Amniotic epithelial cell (primary cell): ENCODE results near the gene CENPT.
"Not testable (repeated sequence)": the region's sequence is repeated elsewhere in the genome, so short reads cannot be mapped to it uniquely, and the experiment has no call there.

Experiments
- DNase-seq: peaks from one replicate; pipeline ENCODE4 v3.0.0-alpha.2; 2010; ENCODE audit warnings: low read depth

Gene CENPT

DNA sequence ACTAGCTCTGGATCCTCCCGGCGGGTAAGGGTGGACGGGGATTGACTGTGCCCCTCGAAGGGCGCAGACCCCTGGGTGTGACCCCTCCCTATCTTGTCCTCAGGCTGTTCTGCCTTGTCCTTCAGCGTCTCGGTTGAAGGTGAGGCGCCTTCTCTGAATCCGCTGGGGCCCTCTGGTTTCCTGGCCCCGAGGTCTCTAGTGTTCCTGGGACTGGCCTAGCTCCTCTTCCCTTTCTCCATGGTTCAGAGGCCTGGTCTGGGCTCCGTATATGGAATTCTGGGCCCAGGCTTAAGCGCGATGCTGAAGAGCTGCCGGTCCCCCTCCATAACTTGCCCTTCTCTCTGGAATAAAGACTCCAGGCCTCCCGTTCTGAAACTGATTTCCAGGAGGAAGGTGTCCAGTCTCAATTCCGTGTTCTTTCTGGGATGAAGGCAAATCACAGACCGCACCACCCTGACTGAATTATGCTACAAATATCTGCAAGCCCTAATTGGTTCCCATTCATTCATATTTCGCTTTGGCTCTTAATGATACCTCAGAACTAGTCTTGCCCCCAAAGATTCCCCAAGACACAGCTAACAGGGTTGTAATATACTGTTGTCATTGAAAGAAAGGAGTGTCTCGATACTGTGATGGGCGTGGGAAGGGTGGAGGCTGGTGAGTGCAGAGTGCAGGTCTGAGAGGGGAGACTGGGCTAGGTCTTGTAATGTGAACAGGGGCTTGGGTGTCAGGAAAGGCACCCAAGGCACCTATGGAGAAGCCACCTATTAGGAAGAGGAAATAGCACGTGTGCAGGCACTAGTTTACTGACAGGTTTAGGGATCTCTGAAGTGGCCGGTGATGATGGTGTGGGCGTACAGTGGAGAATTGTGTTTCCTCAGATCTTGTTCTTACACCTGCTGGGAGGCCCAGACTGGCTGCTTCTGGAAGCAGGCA is 26.2 kb upstream of the CENPT start:
- DNase-seq: no peak

DNA sequence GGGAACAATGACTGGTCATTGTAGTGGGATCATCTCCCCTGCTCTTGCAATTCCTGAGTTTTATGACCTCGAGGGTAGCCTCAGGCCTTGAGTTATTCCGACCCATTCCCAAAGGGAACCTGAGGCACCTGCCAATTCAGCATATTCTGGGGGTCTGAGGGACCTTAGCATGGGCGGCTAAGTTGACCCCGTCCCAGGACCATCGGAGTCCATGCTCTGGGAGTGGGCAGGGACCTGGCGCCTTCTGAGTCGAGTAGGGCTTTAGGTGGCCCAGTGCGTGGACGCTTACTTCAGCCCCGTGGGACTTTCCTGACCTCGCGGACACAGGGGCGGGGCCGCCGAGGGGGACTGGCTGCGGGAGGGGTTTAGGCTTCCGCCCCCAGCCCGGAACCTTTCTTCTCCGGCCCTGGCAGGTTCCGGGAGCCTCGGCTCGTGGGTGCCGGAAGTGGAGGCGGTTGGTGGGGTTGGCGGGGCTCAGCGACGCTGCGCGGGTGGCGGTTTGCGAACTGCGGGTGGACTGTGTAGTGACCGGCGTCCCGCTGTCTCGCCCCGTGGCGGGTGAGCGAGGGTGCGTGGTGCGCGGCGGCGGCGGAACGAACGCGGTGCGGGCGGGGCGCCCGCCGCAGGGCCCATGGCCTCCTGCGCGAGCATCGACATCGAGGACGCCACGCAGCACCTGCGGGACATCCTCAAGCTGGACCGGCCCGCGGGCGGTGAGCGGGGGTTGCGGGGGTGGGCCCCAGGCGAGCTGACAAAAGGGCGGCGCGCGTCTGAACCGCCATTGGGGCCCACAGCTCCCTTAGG is 25.3 kb upstream of the CENPT start, which contains the start of gene EDC4:
TSS of gene EDC4 (plus strand) at position 422 of the 804 bp plus-strand sequence. CDS start at position 632, 210 bp downstream.
- peak; percentile 71 for DNase-seq

DNA sequence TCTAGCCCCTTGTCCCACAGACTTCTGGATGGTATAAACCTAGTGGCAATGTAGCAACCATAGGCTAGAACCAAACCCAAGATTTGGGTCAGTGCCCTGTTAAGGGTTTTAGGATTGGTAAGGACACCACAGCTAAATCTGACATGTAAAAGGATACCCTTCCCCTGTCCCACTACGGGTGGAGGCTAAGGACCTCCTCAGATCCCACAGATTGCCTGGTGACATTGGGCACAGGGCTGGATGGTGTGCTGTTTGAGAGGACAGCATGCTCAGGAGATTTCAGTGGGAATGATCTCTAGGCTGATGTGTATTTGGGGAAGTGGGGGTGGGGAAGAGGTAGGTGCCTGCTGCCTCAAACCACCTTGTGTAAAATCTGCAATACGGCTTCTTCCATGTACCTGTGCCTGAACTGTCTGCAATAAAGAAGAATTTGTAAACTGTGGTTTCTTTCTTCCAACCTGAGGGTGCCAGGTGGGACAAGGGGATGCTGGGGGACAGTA is 24.7 kb upstream of the CENPT start:
- DNase-seq: no peak

DNA sequence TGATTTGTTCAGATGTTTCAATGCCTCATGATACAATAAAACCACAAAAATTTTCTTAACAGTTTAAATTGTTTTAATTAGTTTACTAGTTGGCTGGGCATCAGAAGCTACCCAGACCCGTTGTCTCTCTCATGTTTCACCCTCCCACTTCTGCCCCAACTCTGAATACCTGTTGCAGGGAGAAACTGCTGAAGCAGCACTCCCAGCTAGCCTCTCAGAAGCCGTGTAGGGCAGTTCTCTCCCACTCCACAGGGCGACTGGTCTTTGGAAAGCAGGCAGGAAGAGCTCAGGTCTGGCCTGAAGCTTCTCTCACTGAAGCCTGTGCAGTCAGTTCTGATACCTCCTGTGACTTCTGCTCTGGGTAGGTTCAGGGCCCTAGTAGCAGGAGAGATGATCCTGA is 23.8 kb upstream of the CENPT start:
- DNase-seq: no peak

DNA sequence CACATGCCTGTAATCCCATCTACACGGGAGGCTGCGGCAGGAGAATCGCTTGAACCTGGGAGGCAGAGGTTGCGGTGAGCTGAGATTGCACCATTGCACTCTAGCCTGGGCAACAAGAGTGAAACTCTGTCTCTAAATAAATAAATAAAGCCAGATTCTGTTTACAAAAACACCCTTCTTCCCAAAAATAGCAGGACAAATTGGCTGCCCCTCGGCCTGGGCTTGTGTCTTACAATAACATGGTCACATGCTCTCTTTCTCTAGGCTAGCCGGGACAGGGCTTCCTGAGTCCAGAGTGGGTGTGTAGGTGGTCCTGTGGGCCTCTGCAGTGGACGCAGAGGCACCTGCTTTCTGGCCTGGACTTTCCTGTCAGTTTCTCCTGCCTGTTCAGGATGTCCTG is 22.2 kb upstream of the CENPT start:
- DNase-seq: no peak

DNA sequence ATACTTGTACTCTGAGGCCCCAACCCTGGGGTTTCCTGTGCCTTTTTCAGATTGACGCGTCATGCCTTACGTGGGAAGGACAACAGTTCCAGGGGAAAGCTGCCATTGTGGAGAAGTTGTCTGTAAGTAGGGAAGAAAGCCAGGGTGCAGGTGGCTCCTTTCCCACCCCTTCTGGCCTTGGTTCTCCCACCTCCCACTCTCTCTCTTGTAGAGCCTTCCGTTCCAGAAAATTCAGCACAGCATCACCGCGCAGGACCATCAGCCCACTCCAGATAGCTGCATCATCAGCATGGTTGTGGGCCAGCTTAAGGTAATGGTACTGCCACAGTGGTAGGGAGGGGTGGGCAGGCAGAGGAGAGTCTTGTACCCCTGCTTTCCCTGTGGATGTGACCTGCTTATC is 20.8 kb upstream of the CENPT start:
- DNase-seq: no peak

DNA sequence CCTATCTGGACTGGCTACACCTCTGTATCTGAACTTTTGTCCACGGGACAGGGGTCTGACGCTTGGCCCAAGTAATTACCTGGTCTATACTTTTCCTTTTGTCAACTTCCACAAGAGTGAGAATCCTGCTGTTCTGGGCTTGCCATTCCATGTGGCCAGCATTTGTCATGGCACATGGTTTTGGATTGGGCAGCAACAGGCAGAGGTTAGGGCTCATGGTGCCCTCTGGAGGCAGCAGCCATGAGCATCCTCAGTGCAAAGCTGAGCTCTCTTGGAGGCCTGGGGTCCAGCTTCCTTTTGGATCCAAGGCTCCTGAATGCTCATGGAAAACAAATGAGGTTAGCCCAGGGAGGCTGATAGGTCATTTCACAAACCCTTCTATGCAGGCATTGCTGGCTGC is 17.8 kb upstream of the CENPT start:
- DNase-seq: peak; percentile 56

DNA sequence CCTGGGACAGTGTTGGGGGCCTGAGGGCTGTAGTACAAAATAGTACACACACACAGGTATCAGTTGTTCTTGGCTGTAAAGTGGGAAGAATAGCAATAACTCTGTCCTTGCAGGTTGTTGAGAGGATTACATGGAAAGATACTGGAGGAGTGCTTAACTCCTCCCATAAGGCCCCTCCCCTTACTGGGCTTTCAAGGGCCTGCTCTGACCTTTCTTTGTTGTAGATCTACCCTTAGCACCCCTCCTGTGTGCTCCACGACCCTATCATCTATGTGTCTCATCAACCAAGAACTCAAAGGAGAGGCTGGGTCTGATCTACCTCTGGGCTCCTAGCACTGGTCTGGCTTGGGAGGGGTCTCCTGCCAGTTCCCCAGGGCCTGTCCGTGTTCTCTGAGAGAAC is 17.1 kb upstream of the CENPT start:
- no peak for DNase-seq

DNA sequence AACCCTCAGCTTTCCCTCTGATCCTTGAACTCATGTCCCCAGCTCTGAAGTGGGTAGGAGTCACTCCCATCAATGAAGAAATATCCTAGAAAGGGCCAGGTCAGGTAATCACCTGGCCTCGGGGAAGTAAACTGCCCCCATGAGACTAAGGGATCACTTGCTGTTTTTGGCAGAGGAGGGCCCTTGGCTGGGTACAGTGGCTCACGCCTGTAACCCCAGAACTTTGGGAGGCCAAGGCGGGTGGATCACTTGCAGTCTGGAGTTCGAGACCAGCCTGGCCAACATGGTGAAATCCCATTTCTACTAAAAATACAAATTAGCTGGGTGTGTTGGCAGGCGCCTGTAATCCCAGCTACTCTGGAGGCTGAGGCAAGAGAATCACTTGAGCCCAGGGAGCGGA is 16.6 kb upstream of the CENPT start:
- not testable (repeated sequence) for DNase-seq

DNA sequence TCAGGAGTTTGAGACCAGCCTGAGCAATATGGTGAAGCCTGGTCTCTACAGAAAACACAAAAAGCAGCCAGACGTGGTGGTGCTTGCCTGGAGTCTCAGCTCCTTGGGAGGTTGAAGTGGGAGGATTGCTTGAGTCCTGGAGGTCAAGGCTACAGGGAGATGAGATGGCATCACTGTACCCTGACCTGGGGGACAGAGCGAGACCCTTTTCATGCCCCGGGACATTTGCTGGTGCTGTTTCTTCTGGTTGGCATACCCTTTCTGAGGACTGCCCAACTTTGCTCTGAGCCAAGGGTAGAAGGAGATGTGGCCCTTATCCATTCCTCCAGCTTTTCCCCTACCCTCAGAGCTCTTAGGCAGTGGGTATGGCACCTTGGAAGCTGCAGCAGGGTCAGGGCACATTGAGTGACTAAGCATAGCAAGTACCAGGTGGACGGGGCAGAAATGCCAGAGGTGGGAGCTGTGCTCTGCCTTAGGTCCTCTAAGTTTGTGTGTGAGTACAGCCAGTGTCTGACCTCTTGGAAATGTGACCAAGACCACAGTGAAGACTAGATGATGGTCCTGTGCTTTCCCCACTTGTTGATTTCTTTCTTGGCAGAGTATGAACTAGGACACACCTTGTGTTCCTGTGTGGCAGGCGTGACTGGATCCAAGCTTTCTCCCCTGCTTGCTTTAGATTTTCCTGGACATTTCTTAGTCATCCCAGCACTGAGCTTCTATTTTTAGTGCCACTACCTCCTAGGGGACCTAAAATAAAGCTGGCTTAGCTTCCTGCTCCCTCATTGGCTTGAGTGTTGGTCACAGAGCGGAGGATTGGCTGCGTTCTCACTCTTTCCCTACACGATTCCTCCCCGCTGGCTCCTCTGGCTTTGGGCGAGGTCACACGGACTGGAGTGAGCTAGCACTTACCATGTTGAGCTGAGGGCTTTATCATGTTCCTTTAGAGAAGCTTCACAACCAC is 15.4 kb upstream of the CENPT start:
- DNase-seq: peak; percentile 30

DNA sequence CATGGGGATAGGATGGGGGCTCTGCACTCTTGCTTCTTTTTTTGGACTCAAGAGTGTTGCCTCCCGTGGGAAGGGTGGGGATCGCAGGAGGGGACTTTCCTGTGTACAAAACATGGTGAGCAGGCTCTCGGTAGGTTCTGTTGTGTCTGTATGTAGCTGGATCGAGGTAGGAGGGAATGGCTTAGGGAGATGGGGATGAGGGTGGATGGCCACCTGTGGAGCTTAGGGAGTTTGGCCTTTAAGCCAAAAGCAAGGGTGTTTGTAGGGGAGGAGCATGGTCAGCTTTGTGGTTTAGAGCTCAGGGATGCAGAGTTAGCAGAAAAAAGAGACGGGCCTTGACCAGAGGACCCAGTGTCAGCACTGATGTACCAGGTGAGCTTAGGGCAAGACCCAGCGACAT is 14.4 kb upstream of the CENPT start:
- DNase-seq: no peak

DNA sequence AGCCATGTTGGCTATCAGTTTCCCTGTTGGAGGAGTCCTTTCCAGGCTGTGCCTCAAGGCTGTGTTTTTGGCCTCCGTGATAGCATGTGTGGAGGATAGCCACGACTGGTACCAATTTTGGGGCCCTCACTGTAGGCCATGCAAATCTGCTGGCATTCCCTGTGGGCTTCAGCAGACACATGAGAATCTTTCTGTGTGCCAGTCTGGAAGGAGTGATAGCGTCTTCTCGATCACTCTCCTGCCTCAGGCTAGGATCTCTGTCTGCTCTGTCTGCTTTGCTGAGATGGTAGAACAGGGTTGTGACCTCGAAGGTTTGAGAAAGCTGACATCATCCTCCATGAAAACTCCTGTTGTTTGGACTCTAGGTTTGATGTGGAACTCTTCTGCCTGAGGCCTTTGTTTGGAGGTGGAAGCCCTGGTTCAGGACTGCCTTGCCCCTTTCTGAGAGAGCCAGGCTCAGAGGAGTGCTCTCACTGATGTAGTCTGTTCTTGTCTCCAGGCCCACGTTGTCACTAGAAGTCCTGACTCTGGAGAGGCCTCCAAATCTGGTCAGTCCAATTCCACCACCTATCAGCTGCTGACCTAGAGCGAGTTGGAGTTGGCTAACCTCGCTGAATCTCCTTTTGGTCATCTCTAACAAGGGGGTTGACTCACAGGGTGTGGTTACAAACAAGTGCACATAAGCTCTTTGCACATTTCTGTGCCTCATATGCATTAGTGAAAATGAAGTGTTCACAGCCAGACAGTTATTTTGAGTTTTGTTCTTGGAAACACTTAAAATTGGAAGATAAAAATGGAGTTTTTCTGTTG is 13.3 kb upstream of the CENPT start:
- peak; percentile 63 for DNase-seq

DNA sequence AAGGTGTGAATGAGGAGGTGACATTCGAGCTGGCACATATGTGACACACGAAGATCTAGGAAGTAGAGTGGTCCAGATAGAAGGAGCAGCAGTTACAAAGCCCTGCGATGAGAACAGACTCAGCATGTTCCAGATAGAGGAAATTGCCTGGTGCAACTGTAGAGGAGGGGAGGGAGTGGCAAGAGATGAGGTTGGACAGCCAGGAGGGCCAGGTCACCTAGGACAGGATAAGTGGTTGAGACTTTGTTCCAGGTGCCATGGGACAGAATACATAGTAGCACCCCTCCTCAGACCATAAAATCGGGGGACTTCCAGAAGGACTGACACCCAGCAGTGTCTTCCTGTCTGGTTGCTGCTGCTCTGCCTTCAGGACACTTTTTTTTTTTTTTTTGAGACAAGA is 11.0 kb upstream of the CENPT start:
- no peak for DNase-seq

DNA sequence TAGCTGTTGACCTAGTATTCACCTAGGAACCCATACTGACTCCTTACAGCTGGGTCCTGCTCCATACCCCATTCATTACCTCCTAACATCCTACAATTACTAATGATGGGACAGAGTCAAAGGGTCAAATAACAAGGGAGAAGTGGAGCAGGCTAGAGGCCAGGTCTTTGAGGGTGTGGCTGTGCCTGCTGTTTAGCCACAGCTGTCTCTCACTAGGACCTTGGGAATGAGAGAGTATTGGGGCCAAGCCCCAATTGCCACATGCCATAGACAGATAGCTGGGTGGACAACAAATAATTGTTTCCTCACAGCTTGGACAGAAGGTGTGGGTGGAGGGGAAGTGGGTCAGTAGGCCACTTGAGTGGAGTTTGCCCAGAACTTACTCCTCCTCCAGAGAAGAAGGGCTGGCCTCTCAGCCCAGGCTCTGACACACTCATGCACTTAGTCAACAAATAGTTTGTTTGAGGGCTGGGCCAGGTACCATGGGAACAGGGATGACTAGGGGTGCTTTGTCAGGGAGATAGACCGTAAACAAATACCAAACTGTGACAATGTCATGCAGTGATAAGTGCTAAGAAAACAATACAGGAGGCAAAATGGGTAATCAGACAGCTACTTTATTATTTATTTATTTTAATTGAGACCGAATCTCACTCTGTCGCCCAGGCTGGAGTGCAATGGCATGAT is 10.2 kb upstream of the CENPT start:
- DNase-seq: peak; percentile 97

DNA sequence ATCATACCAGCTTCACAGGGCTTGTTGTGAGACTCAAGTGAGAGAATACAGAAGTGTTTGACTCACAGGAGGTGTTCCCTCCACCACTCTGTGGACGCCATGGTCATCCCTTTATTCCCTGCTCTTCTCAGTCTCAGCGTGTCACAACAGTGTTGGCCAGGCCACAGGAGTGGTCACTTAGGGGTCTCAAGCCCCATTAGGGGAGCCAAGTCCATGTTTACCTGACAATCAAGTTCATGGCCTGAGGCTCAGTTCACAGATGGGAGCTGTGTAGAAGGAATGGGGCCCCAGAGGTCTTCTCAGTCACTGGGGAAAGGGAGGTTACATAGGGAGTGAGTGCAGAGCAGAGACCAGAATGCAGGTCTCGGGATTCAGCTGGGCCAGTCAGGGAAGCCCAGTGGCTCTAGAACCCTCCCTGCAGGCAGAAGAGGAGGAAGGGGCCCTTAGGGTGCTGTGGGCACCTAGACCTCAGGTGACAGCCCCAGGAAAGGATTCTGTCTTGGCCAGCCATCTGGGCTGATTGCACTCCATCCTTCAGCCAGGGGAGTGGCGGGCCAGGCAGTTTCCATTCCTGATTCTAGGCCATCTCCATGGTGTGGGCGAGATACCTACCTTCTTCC is 9.5 kb upstream of the CENPT start:
- no peak for DNase-seq

DNA sequence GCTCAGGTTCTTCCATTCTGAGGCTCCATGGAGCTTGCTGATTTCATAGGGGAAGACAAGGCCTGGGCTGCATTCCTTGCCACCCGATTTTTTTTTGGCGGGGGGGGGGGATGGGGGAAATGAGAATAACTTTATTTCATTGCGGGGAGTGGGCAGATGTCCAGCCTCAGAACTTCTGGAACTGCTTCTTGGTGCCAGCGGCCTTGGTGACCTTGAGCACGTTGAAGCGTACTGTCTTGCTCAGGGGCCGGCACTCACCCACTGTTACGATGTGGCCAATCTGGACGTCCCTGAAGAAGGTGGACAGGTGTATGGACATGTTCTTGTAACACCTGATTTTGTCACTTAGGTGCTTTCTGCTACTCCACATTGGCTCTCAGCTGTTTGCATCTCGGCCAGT is 8.3 kb upstream of the CENPT start:
- no peak for DNase-seq

DNA sequence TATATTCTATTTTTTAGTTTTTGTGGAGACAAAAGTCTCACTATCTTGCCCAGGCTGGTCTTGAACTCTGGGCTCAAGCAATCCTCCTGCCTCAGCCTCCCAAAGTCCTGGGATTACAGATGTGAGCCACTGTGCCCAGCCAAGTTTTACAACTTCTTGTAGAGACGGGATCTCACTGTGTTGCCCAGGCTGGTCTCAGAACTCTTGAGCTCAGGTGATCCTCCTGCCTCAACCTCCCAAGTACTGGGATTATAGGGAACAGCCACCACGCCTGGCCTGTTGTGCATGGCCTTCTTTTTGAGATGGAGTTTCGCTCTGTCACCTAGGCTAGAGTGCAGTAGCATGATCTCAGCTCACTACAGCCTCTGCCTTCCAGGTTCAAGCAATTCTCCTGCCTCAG is 6.2 kb upstream of the CENPT start:
- no peak for DNase-seq

DNA sequence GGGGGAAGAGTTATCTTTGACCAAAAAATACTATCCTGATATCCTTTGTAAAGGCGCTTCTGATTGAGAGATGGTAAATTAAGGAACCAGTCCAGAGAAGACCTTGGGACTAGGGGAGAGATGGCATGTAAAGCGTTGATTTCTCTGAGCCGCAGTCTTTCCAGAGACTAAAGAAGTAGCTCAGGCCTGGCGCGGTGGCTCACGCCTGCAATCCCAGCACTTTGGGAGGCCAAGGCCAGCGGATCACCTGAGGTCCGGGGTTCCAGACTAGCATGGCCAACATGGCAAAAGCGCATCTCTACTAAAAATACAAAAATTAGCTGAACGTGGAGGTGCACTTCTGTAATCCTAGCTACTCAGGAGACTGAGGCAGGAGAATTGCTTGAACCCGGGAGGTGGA is 625 bp upstream of the CENPT start:
- DNase-seq: no peak

DNA sequence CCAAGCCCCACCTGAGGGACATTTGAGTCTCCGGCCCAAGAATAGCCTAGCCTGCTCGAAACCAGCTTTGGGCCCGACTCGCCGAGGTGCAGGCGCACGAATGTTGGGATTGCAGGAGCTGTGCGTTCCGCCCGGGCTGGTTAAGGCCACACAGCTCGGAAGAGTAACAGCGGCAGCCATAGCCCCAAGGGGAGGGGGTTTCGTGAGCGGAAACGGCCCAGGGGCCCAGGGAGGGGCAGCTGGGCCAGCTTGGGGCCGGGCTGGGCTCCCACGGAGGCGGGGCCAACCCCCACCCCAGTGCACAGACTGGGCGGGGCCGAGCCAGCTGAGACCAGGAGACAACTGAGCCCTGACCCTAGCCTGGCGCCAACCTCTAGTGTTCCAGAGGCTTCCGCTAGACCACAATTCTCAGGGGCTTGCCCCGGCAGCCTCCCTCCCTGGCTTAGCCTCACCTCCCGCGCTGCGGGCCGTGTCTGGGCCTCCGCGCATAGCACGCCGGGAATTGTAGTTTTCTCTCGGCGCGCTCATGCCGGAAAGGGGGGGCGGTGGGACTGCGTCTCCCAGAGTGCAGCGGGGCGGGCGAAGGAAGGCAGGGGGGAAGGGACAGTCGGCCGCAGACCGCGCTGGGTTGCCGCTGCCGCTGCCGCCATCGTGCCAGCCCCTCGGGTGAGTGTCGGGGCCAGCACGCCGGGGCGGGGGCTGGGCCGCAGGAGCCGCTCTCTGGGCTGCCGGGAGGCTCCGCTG is 1.0 kb downstream of the CENPT start, which contains the start of gene NUTF2:
TSS of gene NUTF2 (plus strand) at position 614 of the 744 bp plus-strand sequence. CDS start 18,198 bp downstream, outside the sequence.
- peak; percentile 89 for DNase-seq
